ENCODE measurements around the gene LENG9.

LENG9 gene

DNA sequence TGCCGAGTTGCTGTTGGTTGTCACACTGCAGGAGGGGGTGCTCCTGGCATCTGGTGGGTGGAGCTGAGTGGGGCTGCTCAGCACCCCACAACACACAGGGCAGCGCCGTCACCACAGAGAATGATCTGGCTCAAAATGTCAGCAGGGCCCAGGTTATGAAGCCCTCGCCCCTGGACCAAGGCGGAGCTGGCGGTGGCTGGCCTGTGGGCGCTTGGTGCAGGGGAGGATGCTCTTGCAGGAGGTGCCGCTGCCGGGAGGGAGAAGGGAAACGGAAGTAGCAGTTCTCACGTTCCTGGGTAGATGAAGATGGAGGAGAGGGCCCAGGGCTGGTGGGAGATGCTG lies 28.7 kb downstream of the LENG9 start:
- no peak for DNase-seq

DNA sequence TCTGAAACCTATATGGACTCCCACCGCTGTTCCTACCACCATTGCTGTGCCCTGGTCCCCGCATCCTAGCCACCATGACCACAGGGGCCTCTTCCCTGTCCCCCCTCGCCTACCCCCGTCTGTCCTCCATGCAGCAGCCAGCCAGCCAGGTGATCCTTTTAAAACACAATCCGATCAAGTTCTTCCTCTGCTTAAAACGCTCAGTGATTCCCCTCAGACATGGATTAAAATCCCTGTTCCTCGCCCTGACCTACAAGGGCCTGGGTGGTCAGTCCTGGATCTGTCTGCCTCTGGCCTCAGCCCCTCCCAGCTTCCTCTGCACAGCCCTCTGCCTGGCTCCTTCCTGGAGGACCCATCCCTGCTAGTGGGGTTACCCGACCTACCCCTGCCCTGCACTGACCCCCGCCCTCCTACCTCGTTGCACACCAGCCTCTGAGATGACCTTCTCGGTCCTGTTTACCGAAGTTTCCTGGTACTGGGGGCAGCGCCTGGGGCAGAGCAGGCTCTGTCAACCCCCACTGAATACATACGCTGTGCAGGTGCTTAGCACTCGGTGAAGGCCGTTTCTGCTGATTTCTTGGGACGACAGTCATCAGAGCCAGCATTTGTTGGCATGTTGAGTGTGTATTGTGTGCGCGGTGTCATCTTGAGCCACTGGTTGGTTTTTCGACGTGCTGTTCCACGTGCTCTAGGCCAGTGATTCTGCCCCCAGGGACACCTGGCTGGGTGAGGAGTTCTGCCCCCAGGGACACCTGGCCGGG lies 29.3 kb downstream of the LENG9 start:
- no peak for DNase-seq

DNA sequence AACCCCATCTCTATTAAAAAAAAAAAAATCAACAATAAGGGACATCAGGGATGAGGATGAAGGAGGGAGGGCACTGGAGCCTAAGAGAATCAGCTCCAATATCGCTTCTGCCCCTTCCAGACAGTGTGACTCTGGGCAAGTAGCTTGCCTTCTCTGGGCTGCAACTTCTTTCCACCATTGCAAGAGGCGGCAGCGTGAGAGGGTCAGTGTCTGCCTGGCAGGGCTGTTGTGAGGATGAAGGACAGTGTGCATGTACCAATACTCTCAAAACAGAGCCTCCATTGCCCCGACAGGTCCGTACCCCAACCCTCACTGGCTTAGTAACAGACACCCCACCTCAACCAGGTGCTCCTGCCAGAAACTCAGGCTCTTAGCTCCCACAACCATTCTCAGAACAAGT lies 29.9 kb downstream of the LENG9 start:
- no peak for DNase-seq

DNA sequence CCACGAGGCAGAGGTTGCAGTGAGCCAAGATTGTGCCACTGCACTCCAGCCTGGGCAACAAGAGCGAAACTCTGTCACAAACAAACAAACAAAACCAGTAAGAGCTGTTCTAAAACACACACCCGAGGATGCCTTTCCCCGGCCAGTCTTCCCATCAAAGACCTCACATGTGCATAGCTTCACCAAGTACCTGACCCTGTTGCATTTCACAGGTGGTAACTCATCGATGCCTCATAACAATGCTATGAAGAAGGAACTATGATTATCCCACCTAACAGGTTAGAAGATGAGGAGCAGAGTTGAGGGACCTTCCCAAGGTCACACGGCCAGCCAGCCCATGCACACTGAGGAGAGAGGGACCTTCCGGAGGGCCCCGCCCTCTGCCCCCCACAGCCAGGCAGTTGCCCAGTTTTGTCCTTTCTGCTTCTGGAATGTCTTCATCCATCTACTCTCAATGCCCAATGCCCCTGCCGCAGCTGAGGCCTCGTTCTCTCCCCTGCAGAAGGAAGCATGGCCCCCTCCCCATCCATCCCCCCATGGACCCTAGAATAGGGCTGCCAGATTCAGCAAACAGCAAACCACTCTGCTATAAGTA lies 31.3 kb downstream of the LENG9 start:
- no peak for DNase-seq

DNA sequence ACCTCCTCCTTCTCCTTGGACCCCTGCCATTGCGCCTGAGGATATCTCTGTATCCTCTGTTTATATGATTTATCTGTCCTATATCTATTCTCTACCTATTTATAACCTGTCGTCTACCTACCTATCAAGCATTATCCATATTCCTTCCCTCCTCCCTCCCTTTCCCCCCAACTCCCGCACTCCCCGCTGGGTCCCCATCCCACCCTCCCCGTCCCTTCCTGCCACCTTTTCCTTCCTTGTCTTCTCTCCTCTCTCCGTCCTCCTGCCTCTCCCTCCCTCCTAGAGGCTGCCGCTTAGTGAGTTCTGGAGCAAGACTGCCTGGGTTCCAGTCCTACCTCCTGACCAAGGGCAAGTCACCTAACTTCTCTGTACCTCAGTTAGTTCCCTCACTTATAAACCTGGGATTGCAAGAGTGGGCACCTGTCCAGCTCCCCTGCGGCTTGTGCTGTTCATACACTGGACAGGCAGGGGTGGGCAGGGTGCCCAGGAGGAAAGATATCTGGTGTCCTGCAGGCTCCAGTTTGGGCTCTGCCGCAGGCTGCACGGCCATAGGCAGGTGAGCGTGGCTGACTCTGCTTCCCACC lies 32.2 kb downstream of the LENG9 start:
- DNase-seq: no peak

DNA sequence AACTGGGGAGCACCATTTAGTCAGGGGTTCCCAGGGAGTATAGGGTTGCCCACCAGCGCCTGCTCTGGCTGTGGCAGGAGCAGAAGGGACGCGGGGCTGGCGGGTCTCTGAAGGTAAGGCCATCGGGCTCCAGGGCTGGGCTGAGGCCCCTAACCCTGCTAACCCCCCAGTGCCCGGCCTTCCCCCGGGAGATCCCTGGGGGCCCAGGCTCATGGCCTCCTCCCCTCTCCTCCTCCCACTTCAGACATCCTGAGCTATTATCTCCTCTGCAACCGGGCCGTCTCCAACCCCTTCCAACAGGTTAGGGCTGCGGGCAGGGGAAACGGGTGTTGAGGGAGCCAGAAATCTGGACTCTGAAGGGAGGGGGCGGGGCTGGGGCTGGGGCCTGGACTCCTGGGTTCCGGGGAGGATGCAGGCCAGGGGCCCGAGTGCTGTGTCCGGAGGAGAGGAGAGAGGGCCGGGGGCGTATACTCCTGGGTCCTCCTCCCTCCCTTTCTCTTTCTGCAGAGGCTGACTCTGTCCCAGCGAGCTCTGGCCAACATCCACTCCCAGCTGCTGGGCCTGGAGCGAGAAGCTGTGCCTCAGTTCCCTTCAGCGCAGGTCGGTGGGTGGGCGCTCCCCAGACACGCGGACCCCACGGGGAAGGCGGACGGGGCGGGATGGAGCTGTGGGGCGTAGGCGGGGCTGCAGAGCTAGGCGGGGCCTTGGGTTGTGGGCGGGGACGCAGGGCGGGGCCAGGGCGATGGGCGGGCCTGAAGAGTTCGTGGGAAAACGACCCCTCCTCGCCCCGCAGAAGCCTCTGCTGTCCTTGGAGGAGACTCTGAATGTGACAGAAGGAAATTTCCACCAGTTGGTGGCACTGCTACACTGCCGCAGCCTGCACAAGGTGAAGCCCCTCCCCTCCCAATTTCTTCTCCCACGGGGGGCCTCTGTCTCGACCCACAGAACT lies 33.0 kb downstream of the LENG9 start:
- DNase-seq: no peak

DNA sequence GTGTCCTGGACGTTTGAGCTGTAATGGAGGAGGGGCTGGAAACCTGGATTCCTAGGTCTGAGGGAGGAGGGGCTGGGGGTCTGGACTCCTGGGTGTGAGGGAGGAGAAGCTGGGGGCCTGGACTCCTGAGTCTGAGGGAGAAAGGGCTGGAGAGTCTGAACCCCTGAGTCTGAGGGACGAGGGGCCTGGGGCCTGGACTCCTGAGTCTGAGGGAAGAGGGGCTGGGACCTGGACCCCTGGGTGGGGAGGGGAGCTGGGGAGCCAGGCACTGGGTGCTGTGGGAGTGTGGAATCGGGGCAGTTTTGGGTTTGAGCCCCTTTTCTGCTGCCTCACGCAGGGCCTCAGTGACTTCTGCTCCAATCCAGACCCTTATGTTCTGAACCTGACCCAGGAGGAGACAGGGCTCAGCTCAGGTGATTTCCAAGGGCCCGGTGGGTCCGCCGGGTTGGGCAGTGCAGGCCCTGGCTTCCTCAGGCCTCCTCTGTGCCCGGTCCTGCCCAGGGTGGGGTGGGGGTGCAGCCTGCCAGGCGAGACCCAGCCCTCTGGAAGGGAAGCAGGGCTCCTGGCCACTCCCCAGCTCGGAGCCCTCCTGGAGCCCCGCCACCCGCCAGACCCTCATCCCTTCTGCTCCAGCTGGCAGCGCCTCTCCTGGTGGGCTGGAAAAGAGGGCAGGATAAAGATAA lies 33.9 kb downstream of the LENG9 start:
- no peak for DNase-seq

DNA sequence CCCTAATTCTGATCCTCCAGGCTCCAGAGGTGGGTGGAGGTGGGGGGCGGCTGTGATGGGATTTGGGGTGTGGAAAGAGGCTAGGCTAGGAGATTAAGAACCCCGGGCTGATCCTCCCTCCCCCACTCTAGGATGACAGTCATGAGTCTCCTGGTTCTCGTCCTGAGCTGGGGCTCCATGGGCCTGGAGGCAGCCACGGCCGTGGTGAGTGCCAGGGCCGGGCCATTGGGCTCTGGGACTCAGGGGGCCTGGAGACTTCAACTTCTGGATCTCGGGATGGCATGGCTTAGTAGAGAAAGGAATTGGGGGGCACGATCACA lies 34.4 kb downstream of the LENG9 start:
- DNase-seq: no peak

DNA sequence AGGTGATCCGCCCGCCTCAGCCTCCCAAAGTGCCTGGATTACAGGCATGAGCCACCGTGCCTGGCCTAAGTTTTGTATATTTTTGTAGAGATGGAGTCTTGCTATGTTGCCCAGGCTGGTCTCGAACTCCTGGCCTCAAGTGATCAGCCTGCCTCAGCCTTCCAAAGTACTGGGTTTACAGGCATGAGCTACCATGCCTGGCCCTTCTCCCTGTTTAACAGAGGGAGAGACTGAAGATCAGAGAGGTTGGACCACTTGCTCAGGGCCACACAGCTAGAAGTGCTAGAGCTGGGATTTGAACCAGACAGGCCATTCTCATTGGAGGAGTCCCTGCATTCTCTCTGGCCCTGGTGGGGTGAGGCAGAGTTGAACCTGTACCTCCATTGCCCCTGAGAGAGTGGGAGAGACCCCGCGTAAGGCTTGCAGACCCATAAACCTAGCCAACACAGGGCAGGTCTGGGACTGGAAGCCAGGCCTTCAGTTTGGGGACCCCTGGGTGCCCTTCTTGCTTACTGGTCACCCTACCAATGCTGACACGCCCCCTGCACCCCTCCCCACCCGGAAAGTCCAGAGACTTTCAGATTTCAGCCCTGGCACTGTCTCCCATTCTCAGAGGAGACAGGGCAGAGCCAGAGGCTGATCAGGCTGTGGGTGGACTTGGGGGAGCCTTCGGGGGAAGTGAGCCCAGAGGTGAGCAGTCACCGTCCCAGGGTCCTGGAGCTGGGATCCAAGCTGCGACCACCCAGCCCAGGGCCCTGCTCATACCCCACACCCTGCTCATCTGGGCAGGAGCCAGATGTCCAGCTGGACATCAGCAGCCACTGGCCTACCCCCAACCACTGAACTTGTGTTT lies 35.0 kb downstream of the LENG9 start:
- DNase-seq: no peak

DNA sequence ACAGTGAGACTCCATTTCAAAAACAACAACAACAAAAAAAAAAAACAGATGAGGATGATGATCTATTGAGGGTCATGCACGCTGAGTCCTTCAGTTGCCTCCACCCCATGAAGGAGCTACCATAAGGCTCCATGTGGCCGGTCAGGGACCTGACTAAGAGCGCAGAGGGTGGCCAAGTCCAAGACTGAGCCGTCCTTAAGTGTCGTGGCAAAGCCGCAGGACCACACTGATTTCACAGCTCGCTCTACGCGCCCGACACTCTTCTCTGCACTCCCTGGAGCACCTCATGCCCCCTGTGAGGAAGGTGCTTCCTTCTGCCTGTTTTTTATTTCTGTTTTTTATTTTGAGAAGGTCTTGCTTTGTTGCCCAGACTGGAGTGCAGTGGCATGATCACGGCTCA lies 36.0 kb downstream of the LENG9 start:
- DNase-seq: no peak

DNA sequence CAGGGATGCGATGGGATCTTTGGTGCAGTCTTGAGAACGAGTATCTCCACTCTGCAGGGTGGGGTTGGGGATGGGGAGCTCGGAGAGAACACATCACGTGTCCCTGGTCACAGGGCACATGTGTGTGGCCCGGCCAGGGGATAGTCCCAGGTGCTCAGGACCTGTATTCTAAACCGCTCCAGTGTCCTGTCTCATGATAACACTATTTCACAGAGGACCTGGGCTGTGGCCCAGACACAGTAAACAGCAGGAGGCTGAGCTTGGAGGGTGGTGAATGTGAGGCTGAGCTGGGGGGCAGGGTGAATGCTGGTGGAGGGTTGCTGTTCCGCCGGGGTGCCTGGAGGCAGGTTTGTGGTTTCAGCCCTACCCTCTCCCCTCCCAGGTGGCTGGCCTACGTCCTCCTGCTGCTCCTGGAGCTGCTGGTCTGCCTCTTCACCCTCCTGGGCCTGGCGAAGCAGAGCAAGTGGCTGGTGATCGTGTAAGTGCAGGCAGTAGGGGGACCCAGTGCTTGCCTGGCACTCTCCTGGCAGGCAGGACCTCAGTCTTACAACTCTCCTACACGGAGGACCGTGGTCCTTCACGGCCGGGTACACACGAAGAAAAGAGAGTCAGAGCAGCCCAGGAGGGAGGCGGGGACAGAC lies 37.2 kb downstream of the LENG9 start:
- no peak for DNase-seq

DNA sequence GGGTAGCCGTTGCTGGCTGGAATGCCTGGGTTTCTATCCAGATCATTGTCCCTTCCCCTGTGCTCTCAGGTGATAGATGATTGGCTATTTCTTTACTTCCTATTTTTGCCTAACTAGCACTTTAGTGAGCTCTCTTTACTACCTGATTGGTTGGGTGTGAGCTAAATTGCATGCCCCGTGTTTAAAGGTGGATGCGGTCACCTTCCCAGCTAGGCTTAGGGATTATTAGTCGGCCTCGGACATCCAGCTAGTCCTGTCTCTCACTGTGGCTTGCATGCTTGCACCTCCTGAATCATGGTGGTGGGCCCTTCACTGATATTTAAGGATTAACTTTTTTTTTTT lies 38.2 kb downstream of the LENG9 start:
- no peak for DNase-seq

DNA sequence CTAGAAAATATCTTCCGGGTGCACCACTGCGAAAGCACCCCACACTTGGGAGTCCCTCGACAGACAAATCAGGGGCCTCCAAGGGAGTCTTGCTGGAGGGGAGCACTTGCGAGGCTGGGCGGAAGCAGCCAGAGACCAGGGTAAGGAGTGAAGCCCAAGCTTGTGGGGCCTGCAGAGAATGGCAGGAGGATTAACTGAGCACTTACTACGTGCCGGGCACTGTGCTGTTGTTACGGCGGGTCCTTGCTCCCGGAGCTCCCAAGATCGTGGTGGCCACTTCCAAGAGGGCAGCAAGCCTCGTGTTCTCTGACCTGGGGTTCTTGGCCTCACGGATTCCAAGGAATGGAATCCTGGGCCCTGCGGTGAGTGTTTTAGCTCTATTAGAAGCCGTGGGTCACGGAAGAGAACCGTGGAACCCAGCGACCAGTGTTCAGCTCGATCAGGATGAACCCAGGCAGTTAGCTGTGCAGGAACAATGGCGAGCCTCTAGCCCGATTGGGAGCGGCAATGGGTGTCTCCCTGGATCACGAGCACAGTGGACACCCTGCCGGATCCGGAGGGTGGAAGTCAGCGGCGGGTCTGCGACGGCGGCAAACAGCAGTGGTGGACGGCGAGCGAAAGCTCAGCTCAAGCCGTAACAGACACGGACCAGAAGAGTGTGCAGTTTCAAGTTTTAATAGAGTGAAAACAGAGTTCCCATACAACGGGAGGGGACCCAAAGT lies 38.8 kb downstream of the LENG9 start:
- DNase-seq: no peak

DNA sequence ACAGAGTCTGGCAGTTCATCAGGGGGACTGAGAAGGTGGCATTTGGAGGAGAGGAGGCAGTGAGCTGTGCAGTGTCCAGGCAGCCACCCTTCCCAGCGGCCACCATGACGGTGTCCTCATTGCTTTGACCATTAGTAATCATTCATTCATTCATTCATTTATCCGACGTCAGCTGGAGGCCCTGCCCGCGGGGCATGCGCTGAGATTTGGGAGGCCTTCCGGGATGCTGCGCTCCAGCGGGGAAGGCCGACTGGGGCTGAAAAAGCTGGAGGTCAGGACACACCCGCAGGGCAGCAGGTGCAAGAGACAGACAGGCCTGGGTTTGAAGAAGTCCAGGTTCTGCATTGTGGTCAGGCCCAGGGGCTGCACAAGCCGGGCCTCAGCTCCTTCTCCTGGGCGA lies 39.4 kb downstream of the LENG9 start:
- DNase-seq: no peak

DNA sequence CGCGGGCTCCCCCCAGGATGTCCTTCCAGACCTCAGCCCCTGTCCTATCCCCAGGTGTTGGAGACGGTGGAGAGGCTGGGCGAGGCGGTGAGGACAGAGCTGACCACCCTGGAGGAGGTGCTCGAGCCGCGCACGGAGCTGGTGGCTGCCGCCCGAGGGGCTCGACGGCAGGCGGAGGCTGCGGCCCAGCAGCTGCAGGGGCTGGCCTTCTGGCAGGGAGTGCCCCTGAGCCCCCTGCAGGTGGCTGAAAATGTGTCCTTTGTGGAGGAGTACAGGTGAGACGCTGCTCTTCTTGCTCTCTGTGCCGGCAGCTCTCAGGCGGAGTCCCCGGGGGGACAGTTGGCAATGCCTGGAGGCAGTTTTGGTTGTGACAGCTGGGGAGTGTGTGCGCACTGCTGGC lies 41.4 kb downstream of the LENG9 start:
- DNase-seq: no peak

DNA sequence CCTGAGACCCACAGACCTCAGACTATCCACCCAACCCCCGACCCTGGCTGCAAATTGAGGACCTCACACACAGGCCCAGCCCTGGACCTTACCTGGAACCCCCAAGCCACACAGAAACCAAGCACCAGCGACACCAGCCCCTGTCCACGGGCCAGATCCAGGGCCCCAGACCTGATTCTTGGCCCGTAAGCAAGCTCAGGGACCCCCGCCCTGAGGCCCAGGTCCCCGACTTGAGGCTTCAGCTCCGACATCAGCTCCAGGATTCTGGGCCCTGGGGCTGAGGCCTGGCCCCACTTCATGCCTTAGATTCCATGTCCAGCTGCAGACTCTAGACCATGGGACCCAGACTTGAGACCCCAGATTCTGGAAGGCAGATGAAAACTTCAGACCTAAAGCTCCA lies 42.1 kb downstream of the LENG9 start:
- DNase-seq: no peak

DNA sequence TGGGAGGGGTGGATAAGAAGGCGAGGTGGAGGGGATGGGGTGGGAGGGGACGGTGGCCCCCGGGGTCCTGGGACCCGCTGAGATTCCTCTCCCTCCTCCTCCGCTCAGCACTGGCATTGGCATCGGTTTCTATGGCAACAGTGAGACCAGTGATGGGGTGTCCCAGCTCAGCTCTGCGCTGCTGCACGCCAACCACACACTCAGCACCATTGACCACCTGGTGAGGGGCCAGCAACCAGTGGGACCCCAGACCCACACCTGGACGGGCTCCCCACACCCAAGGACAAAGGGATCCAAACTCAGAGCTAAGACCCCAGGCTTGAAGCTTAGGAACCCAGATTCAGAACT lies 42.4 kb downstream of the LENG9 start:
- no peak for DNase-seq

DNA sequence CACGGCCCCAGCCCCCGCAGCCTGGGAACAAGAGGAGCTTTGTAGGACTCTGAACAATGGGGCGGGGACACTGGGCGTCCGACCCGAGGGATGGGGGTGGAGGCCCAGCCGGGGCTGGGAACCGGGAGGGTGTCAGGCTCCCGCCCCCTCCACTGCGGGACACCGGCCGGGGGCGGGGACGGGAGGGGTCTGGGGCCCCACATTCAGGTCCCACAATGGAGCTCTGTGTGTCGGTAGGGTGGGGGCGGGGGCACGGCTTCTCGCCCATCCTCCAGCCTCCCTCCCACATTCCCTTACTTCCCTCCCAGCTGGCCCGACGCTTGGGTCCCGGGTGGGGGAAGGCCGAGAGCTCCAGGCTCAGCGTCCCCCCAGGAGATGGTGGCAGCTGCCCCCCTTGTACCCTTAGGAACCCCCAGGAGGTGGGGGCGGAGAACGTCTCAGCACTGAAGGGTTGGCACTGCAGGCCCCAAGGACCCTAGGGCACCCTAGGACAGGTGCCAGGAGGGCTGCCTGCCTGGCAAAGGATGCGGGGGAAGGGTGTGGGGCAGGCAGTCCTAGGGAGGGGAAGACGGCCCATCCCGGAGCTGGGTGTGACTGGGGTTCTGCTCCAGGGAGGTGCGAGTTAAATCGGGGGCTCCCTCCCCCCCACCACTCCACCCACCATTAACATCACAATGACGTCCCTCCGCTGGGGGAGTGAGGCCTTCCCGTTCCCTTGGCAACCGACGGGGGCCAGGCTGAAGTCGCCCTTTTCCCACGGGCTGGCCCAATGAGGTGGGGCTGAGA lies 43.0 kb downstream of the LENG9 start:
- no peak for DNase-seq

DNA sequence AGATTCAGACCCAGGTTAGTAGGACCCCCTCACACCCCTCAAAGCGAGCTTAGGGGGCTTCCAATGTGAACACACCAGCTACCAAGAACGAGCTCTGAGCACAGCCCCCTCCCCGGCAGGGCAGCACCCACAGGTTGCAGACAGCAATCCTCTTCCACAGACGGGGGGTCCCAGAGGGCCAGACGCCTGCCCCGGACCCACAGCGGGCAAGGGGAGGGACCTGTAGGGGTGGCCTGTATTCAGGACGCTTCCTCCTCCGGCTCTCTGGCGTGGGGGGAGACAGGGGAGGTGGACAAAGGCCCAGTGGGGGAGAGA lies 43.6 kb downstream of the LENG9 start:
- DNase-seq: no peak

Data from NK-92 treated with Interleukin-12 subunit alpha and Interleukin-12 subunit beta, amount 100 ng/mL, for 24 hours (cell line).